ENCODE measurements around the gene KCNH2.

KCNH2 gene

GRCh38 chr7:150993511-150993910, 15.4 kb upstream of the KCNH2 start:
- DNase-seq (ENCODE audit: extremely low read depth, low read depth) = no peak

DNA sequence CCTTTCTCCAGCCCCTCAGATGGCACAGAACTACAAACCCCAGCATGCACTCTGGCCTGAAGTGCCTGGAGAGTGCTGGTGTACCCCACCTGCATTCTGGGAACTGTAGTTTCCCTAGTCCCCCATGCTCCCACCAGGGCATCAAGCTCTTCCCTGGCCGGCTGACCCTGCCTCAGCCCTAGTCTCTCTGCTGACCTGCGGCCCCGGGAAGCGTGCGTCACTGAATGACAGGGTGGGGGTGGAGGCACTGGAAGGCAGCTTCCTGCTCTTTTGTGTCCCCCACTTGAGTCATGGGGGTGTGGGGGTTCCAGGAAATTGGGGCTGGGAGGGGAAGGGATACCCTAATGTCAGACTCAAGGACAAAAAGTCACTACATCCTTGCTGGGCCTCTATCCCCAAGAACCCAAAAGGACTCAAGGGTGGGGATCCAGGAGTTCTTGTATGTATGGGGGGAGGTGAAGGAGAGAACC, 14.7 kb upstream of the KCNH2 start:
- DNase-seq (ENCODE audit: extremely low read depth, low read depth) = no peak
- TF ChIP-seq, protein P1, sequence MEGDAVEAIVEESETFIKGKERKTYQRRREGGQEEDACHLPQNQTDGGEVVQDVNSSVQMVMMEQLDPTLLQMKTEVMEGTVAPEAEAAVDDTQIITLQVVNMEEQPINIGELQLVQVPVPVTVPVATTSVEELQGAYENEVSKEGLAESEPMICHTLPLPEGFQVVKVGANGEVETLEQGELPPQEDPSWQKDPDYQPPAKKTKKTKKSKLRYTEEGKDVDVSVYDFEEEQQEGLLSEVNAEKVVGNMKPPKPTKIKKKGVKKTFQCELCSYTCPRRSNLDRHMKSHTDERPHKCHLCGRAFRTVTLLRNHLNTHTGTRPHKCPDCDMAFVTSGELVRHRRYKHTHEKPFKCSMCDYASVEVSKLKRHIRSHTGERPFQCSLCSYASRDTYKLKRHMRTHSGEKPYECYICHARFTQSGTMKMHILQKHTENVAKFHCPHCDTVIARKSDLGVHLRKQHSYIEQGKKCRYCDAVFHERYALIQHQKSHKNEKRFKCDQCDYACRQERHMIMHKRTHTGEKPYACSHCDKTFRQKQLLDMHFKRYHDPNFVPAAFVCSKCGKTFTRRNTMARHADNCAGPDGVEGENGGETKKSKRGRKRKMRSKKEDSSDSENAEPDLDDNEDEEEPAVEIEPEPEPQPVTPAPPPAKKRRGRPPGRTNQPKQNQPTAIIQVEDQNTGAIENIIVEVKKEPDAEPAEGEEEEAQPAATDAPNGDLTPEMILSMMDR (IDR thresholded peaks at IDR 0.05; ENCODE audit: low read depth, low read length) = no peak

More at GRCh38 chr7:150993511-150993910, 15.4 kb upstream of the KCNH2 start:
- TF ChIP-seq, protein P1 (IDR thresholded peaks at IDR 0.05; ENCODE audit: low read depth, low read length) = no peak

- TF ChIP-seq, protein P1 (IDR thresholded peaks at IDR 0.05; ENCODE audit: low read depth, low read length) = no peak
- no peak for DNase-seq (ENCODE audit: extremely low read depth, low read depth)
Observed at GRCh38 chr7:150992051-150992640, 14.0 kb upstream of the KCNH2 start.

DNA sequence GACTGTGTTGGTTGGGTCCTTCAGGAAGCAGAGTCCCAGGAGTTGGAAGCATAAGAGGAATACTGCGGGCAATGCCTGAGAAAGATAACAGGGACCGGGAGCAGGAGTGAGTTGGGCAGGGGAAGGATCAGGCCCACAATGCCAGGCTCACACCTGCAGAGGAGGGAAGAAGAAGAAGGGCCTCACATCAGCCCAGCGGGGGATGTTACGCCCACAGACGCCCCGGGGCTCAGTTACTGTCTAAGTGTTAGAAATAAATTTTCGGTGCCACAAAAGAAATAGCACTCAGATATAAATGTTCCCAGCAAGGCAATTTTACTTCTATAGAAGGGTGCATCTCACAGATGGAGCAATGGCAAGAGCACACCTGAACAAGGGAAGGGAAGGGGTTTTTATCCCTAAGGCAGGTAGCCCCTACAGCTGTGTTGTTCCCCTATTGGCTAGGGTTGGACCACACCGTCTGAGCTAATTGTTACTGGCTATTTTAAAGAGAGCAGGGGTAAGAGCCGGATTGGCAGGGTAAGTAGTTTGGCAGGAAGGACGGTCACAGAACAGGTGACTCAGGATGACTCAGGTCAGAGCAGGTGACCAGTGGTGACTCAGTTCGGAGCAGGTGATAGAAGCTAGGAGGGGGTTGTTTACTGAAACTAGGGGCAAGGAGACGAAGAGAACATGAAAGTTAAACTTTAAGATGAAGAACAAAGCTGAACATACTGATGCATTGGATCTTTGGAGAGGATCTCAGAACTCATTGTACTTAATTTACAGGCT, 12.5 kb upstream of the KCNH2 start, which contains the start of gene NOS3:
NOS3 (plus strand) TSS at position 602 of the 771 bp plus-strand sequence. CDS start 2,787 bp downstream, outside the sequence.
- TF ChIP-seq, protein P1 (IDR thresholded peaks at IDR 0.05; ENCODE audit: low read depth, low read length) = no peak
- DNase-seq (ENCODE audit: extremely low read depth, low read depth) = no peak

DNA sequence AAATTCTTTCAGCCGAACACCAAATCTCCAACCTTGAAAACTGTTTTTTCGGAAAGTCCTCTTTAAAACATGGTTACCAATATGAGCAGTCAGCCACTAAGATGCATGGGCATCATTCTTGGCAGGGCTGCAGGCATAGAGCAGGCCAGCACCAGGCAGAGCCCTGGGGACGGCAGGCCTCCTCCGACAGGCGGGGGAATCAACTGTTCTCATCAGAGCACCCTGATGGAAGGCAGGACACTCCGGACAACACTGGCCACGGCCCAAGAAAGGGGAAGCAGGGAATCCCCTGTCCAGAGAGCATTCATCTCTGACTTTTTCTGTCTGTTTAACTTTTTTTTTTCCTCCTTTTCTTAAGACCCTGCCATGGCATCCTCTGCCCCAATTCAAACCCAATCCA, 11.3 kb upstream of the KCNH2 start:
- DNase-seq (ENCODE audit: extremely low read depth, low read depth) = no peak
- TF ChIP-seq, protein P1 (IDR thresholded peaks at IDR 0.05; ENCODE audit: low read depth, low read length) = no peak

DNA sequence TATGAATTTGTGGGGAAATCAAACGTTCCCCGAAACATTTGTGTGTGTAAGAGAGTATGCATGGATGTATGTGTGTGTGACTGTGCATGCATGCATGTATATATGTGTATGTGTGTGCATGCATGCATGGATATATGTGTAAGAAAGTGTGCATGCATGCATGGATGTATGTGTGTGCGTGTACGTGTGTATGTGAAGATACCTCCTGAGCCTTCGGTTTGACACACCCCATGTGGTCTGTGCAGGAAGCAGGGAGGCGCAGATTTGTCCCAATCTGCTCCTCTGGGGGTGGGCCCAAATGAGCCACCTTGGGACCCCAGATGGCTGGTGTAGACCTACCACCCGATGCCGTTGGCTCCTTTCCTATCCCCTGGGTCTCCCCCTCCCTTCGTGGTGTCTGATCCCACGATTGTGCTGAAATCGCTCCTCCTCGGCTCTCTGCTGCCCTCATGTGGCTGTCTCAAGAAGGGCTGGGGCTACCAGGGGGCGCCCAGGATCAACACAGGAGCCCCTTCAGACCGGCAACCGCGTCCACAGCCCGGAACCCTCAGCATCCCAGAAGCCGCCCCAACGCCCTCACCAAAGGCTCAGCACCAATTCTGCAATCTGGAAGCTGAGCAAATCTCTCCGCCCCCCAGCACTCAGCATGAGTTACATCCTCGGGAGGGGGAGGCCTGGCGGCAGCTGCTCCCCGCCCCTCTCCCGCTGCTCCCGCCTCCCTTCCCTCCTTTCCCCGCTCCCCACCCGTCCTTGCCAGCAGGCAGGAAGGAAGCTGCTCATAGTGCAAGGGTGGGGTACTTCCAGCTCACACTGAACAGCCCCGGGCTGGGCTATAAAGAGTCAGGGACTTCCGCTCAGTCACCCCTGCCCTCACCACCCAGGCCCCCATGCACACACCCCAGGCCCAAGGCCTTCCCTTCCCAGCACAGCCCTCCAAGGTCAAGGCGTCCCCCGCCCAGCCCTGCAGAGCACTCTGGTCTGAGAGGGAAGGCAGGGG, 10.4 kb upstream of the KCNH2 start:
- TF ChIP-seq, protein P1 (IDR thresholded peaks at IDR 0.05; ENCODE audit: low read depth, low read length) = peak; percentile 78
- DNase-seq (ENCODE audit: extremely low read depth, low read depth) = no peak

All from AG09319 (cell line).